OCI-LY7 (cell line): Measurements from ENCODE around the gene PET100. TPM values are rescaled to one million over a fixed set of nuclear protein-coding genes. Genes with fewer than 3 reads are reported as not detected.

Source experiments
- BruUV-seq: library from RNA; stranded (reverse); fragments of 400-500 nt; replicated peaks from 2 replicates; lab custom pipeline; 2021; lab: Mats Ljungman, UMichigan
- CTCF ChIA-PET: fragments of 300-600 bp; sonication (Branson Sonifier 250); formaldehyde crosslinking; loops from one replicate; lab custom pipeline; 2022; ENCODE audit warnings: antibody characterized with exemption; ENCODE audit not compliant: unreplicated experiment; lab: Charles Lee
- POLR2A ChIA-PET: fragments of 300-600 bp; sonication (Branson Sonifier 250); formaldehyde crosslinking; loops from one replicate; lab custom pipeline; 2022; ENCODE audit warnings: antibody characterized with exemption; lab: Charles Lee
- DNase-seq: peaks from one replicate; pipeline ENCODE4 v3.0.0-alpha.2; 2015; ENCODE audit warnings: low spot score
- H2AFZ ChIP-seq: fragments of 200-600 bp; sonication (generic), shearing (Covaris generic); 2 replicates; pipeline ENCODE4 v1.6.1; 2014; ENCODE audit warnings: mild to moderate bottlenecking, antibody characterized with exemption, low read length, moderate library complexity
- H3K27ac ChIP-seq: fragments of 200-600 bp; sonication (generic); 2 replicates; pipeline ENCODE4 v1.5.1; 2014; ENCODE audit warnings: mixed run types, low read depth, mild to moderate bottlenecking, moderate library complexity, low read length, inconsistent platforms; ENCODE audit not compliant: poor library complexity, severe bottlenecking
- H3K36me3 ChIP-seq: fragments of 200-600 bp; sonication (generic); 2 replicates; pipeline ENCODE4 v1.6.1; 2014; ENCODE audit warnings: mild to moderate bottlenecking, antibody characterized with exemption, low read length, moderate library complexity, mixed read lengths; ENCODE audit not compliant: insufficient read depth
- H3K4me1 ChIP-seq: fragments of 200-600 bp; sonication (generic); 2 replicates; pipeline ENCODE4 v1.5.1; 2014; ENCODE audit warnings: mild to moderate bottlenecking, low read length; ENCODE audit not compliant: insufficient read depth, poor library complexity, severe bottlenecking
- H3K4me2 ChIP-seq: fragments of 200-600 bp; sonication (generic); 2 replicates; pipeline ENCODE4 v1.6.1; 2014; ENCODE audit warnings: mild to moderate bottlenecking, low read length
- H3K4me3 ChIP-seq: fragments of 200-600 bp; sonication (generic); 2 replicates; pipeline ENCODE4 v1.5.1; 2014; ENCODE audit warnings: mild to moderate bottlenecking, low read depth, low read length; ENCODE audit not compliant: poor library complexity, severe bottlenecking
- H3K79me2 ChIP-seq: fragments of 200-600 bp; sonication (generic); 2 replicates; pipeline ENCODE4 v1.6.1; 2016; ENCODE audit warnings: low read depth, mild to moderate bottlenecking, low read length, moderate library complexity, mixed read lengths; ENCODE audit not compliant: insufficient read depth
- H3K9me2 ChIP-seq: fragments of 200-600 bp; sonication (generic); 2 replicates; pipeline ENCODE4 v1.6.1; 2016; ENCODE audit warnings: mild to moderate bottlenecking, low read length, mixed read lengths; ENCODE audit not compliant: insufficient read depth
- H3K9me3 ChIP-seq: fragments of 200-600 bp; sonication (generic); 2 replicates; pipeline ENCODE4 v1.6.1; 2014; ENCODE audit warnings: mild to moderate bottlenecking, mixed run types, low read length, mixed read lengths
- H4K20me1 ChIP-seq: fragments of 200-600 bp; sonication (generic); 2 replicates; pipeline ENCODE4 v1.6.1; 2014; ENCODE audit warnings: mild to moderate bottlenecking, antibody characterized with exemption, low read length, moderate library complexity, mixed read lengths; ENCODE audit not compliant: insufficient read depth
- EZH2phosphoT487 ChIP-seq: fragments of 200-600 bp; sonication (generic); IDR thresholded peaks from 2 replicates; pipeline ENCODE4 v1.6.1; 2018; ENCODE audit warnings: low read depth, borderline replicate concordance, mild to moderate bottlenecking, mixed run types, antibody characterized with exemption, low read length, moderate library complexity, mixed read lengths
- intact Hi-C: fragments of 100-400 bp; cut with micrococcal nuclease; formaldehyde crosslinking; loops from one replicate; pipeline ENCODE4 v1.10.0; 2022; ENCODE audit not compliant: unreplicated experiment
- total RNA-seq, 2 experiments: library from RNA; depleted of rRNA in 1 of 2; stranded (reverse); fragments of >200 nt in 1 of 2; shearing (Covaris generic) in 1 of 2; gene quantifications; 2 replicates each; pipeline ENCODE4 v1.2.3, GENCODE V29; 2014 to 2022
- TF ChIP-seq, protein P1 (sequence below): fragments of 200-600 bp; sonication (generic); conservative IDR thresholded peaks from 2 replicates; pipeline ENCODE4 v1.5.1; 2014; ENCODE audit warnings: mild to moderate bottlenecking, antibody characterized with exemption, low read length, moderate library complexity, mixed read lengths

The PET100 gene
- total RNA-seq, 2 experiments from 2014 or later = 48.8 to 118 TPM

DNA sequence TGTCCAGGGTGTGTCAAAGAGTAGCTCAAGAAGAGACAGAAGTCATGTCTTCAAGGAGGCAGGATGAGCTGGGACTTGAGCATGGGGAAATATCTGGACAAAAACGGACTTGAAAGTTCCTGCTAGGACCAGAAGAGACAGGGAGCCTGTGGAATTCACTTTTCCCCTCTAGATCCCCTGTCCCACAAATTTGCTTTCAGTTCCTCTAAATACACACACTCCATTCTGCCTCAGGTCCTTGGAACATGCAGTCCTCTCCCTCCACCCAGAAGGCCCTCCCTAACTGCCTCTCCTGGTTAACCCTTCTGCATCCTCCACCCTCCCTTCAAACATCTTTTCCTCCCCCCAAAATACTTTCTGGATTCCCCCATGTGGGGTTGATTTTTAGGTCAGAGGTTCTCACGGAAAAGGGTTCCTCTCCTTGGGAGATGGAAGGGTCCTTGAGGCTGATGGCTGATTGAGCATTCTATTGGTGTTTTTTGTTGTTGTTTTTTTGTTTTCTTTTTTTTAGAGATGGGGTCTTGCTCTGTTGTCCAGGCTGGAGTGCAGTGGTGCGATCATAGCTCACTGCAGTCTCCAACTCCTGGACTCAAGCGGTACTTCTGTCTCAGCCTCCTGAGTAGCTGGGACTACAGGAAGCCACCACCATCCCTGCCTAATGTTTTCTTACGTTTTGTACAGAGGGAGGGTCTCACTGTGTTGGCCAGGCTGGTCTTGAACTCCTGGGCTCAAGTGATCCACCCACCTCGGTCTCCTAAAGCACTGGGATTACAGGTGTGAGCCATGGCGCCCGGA lies 32.3 kb downstream of the PET100 start:
- Histone ChIP-seq H3K9me2 (no peaks in the 10 kb centered on the region), H3K9me3 (no peaks in the 10 kb centered on the region), H3K4me3 (no peak overlapping the region), H3K4me1 (peaks cover 9% of the 10 kb centered on the region), H2AFZ (no peak overlapping the region), H3K4me2 (no peak overlapping the region), H3K27ac (no peak overlapping the region), H3K79me2 (no peaks in the 10 kb centered on the region), H3K36me3 (no peaks in the 10 kb centered on the region), H4K20me1 (no peaks in the 10 kb centered on the region)
- TF ChIP-seq, protein P1, sequence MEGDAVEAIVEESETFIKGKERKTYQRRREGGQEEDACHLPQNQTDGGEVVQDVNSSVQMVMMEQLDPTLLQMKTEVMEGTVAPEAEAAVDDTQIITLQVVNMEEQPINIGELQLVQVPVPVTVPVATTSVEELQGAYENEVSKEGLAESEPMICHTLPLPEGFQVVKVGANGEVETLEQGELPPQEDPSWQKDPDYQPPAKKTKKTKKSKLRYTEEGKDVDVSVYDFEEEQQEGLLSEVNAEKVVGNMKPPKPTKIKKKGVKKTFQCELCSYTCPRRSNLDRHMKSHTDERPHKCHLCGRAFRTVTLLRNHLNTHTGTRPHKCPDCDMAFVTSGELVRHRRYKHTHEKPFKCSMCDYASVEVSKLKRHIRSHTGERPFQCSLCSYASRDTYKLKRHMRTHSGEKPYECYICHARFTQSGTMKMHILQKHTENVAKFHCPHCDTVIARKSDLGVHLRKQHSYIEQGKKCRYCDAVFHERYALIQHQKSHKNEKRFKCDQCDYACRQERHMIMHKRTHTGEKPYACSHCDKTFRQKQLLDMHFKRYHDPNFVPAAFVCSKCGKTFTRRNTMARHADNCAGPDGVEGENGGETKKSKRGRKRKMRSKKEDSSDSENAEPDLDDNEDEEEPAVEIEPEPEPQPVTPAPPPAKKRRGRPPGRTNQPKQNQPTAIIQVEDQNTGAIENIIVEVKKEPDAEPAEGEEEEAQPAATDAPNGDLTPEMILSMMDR = no peak
- no peak for TF ChIP-seq EZH2phosphoT487
- CTCF ChIA-PET = no interaction called here
- DNase-seq = no peak
- BruUV-seq = no TSS peak
- POLR2A ChIA-PET = no interaction called here
- intact Hi-C loops = no loop called here

DNA sequence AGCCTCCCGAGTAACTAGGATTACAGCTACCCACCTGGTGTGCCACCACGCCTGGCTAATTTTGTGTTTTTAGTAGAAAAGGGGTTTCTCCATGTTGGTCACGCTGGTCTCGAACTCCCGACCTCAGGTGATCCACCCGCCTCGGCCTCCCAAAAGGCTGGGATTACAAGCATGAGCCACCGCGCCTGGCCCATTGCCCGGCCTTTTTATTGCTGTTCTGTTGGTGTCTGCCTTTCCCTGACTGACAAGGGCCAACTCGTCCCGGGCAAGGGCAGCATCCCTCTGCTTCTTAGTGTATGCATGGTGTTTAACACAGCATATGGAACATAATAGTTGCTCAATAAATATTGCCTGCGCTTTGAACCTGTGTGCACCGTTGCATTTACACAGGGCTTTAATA lies 33.1 kb downstream of the PET100 start:
- Histone ChIP-seq H2AFZ (no peak overlapping the region), H3K9me2 (no peaks in the 10 kb centered on the region), H3K4me1 (peaks cover 9% of the 10 kb centered on the region), H3K27ac (no peak overlapping the region), H3K36me3 (no peaks in the 10 kb centered on the region), H3K4me2 (no peak overlapping the region), H3K4me3 (no peak overlapping the region), H3K79me2 (no peaks in the 10 kb centered on the region), H3K9me3 (no peaks in the 10 kb centered on the region), H4K20me1 (no peaks in the 10 kb centered on the region)
- ChIA-PET POLR2A (no interaction called here), CTCF (no interaction called here)
- no peak for DNase-seq
- no peak for TF ChIP-seq EZH2phosphoT487
- TF ChIP-seq, protein P1 = no peak
- BruUV-seq = no TSS peak
- intact Hi-C loops = no loop called here

DNA sequence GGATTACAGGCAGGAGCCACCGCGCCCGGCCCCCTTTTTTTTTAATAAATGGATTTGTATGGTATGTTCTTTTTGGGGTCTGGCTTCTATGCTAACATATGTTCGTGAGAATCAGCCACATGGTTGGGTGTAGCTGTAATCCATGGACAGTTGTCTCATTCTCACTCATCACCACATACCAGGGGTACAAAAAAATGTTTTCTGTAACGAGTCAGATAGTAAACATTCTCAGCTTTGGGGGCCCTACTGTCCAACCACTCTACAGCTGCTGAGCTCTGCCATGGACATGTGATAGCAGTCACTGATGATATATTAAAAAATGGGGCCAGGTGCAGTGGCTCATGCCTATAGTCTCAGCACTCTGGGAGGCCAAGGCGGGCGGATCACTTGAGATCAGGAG lies 34.1 kb downstream of the PET100 start:
- no peaks in the 10 kb centered on the region for H4K20me1 ChIP-seq
- no peak overlapping the region for H3K27ac ChIP-seq
- ChIA-PET CTCF (no interaction called here), POLR2A (no interaction called here)
- TF ChIP-seq, protein P1 = no peak
- no peak for TF ChIP-seq EZH2phosphoT487
- no TSS peak for BruUV-seq
- H3K4me1 ChIP-seq = peaks cover under 1% of the 10 kb centered on the region
- no peak overlapping the region for H3K4me2 ChIP-seq
- no peak overlapping the region for H3K4me3 ChIP-seq
- H3K79me2 ChIP-seq = no peaks in the 10 kb centered on the region
- DNase-seq = no peak
- H3K36me3 ChIP-seq = no peaks in the 10 kb centered on the region
- intact Hi-C loops = no loop called here
- no peaks in the 10 kb centered on the region for H3K9me2 ChIP-seq
- H2AFZ ChIP-seq = no peak overlapping the region
- no peaks in the 10 kb centered on the region for H3K9me3 ChIP-seq
